A673 (cell line): Measurements from ENCODE around the gene C3AR1.

Experiments
- CTCF ChIP-seq: fragments of 300-800, 200-600 bp; sonication (generic); conservative IDR thresholded peaks from 2 replicates; pipeline ENCODE4 v1.5.1; 2017; ENCODE audit warnings: low read depth, mild to moderate bottlenecking, antibody characterized with exemption, low read length, moderate library complexity, mixed read lengths
- EZH2 ChIP-seq: fragments of 200-600 bp; sonication (generic); IDR thresholded peaks from 2 replicates; pipeline ENCODE4 v1.6.1; 2017; ENCODE audit warnings: borderline replicate concordance, low read depth, mild to moderate bottlenecking, mixed read lengths, antibody characterized with exemption, low read length; ENCODE audit not compliant: poor library complexity, severe bottlenecking

GRCh38 chr12:8080120-8080519 is 14.0 kb upstream of the C3AR1 start:
- TF ChIP-seq CTCF (no peak), EZH2 (no peak)
